Stimulated activated effector memory CD8-positive, alpha-beta T cell treated with anti-CD3 and anti-CD28 coated beads, Interleukin-12 subunit alpha, Interleukin-12 subunit beta, amount 100 ng/mL, for 72 hours (primary cell): ENCODE data around the gene VWF.
A peak's percentile ranks its signal among the peaks of the same experiment; 100 is the strongest.

Source experiments
- ATAC-seq: fragments of 150-1000 bp; cut with Tn5 transposase; 2 replicates; pipeline ENCODE4 v1.10.0; 2021
- DNase-seq, 2 donors: peaks; one replicate each; pipeline ENCODE4 v3.0.0; 2021 to 2022; ENCODE audit warnings: low spot score in 2 of 2
- H3K27ac Mint-ChIP-seq: one replicate; pipeline ENCODE4 v1.8.0; 2022; ENCODE audit warnings: mild to moderate bottlenecking, mixed read lengths
- H3K36me3 Mint-ChIP-seq: one replicate; pipeline ENCODE4 v1.8.0; 2022; ENCODE audit warnings: mild to moderate bottlenecking, mixed read lengths
- H3K4me1 Mint-ChIP-seq: one replicate; pipeline ENCODE4 v1.8.0; 2022; ENCODE audit warnings: mixed read lengths
- H3K4me3 Mint-ChIP-seq: one replicate; pipeline ENCODE4 v1.8.0; 2022; ENCODE audit warnings: mild to moderate bottlenecking, mixed read lengths
- H3K9me3 Mint-ChIP-seq: one replicate; pipeline ENCODE4 v1.8.0; 2022; ENCODE audit warnings: mixed read lengths

VWF gene

DNA sequence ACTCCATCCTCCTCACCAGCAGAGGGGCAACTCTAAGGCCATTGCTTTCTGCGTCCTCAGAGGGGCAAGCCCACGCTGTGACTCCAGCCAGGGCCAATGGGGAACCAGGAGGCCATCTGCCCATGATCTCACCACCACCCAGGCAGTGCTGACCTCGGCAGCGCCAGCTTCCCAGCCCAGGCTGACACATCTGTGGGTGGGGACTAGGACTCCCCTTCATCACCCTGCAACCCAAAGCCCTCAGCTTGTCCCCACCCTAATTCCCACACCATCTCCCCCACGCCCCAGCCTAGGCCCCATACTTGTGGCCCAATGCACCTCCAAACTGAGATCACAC, 58.6 kb downstream of the VWF start:
- Mint-ChIP-seq H3K4me1 (peaks cover 22% of the 10 kb centered on the region), H3K36me3 (no peaks in the 10 kb centered on the region), H3K9me3 (no peaks in the 10 kb centered on the region), H3K27ac (no peak overlapping the region), H3K4me3 (no peak overlapping the region)
- DNase-seq (no peak), ATAC-seq (no peak)

DNA sequence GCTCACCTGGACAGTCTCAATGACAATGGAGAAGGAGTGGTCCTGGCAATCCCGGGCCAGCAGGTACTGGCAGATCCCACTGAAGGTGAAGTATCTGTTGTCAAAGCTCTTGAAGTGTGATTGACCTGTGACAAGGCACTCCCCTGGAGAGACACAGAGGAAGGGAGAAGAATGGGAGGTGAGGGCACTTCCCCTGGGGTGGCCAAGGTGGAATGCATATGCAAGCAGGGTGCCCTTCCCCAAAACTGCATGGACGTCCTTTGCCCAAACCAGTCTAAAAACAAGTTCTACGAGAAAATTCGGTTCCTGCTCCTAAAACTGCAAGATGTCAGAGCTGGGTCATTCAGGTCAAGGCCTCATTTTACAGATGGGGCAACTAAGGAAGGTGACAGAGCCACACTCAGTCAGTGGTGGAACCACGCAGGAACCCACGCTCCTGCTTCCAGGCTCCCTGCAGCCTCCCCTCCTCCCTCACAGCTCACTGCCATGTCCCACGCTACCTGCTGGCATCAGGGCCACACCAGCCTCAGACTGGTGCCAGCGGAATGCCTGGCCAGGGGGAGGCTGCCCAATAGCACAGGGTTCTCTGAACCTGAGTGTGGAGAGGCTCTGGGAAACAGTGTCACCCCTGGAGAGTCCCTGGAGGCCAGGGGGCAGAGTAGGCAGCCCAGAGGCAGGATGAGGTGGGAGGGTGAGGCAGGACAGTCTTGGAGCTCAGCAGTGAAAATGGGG, 59.2 kb downstream of the VWF start:
- H3K4me3 Mint-ChIP-seq = no peak overlapping the region

DNA sequence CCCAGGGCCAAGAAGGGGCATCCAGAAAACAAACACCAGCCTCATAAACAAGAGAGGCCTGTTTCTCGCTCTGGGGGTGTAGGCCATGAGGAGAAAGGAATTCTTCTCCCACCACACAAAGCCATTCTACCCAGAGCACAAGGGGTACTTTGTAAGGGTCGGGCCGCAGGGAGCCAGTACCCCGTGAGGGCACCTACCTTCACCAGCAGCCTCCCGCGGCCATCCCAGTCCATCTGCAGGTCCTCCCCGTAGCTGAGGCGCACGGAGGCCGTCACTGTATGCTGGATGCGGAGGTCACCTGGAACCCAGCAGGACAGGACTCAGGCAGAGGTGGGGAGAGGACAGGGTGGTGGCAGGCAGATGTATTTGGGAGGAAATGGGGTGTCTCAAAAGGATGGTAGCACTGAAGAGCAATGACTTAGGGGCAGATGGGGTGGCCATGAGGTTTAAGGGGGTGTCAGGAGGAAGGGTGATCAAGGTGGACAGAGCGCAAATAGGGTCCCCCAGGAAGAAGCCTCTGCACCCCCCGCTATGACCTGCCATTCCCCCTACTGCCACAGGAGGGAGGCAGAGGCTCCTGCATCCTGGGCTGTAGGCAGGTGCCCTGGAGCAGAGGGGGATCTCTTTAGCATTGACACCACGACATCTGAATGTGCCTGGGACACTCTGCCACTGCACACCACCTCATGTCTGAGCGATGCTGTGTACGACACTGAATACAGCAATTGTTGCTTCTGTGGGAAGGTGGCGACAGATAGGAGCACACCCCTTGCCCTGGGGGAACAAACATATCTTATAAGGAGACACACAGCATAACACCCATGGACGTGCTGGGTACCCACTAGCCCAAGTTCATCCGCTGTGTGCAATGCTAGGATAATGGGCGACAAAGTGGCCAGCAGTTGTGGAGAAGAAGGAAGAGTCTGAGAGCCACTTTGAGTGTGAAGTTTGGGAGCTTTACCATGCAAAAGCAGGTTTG, 61.4 kb downstream of the VWF start:
- ATAC-seq = peak; percentile 71
- peak; percentile 52 to 73 for DNase-seq
- peaks cover 6% of the 10 kb centered on the region for H3K4me1 Mint-ChIP-seq
- no peak overlapping the region for H3K27ac Mint-ChIP-seq
- H3K9me3 Mint-ChIP-seq = no peaks in the 10 kb centered on the region
- H3K36me3 Mint-ChIP-seq = no peaks in the 10 kb centered on the region
- H3K4me3 Mint-ChIP-seq = no peak overlapping the region

More for the DNA sequence above, 59.2 kb downstream of the VWF start:
- no peaks in the 10 kb centered on the region for H3K36me3 Mint-ChIP-seq
- peaks cover 19% of the 10 kb centered on the region for H3K4me1 Mint-ChIP-seq
- no peaks in the 10 kb centered on the region for H3K9me3 Mint-ChIP-seq
- no peak for ATAC-seq
- DNase-seq = no peak
- H3K27ac Mint-ChIP-seq = no peak overlapping the region

DNA sequence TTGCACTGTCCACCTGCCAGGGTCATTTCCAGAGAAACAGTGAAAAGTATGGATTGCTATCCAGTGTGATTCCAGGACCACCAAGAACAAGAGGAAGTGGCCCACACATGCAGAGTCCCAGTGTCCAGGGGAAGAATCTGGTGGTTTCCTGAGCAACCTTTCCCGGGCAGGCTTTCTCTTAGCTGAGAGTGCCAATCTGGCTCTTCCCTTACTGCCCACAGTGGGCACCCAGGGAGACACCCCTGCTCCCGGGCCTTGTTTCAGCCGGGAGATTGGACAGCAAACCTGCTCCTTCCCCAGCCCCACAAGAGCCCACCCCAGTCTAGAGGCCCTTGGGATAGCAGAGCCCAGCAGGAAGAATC, 62.1 kb downstream of the VWF start:
- Mint-ChIP-seq H3K4me1 (peaks cover 6% of the 10 kb centered on the region), H3K4me3 (no peak overlapping the region), H3K27ac (no peak overlapping the region), H3K9me3 (no peaks in the 10 kb centered on the region), H3K36me3 (no peaks in the 10 kb centered on the region)
- ATAC-seq = no peak
- no peak for DNase-seq

DNA sequence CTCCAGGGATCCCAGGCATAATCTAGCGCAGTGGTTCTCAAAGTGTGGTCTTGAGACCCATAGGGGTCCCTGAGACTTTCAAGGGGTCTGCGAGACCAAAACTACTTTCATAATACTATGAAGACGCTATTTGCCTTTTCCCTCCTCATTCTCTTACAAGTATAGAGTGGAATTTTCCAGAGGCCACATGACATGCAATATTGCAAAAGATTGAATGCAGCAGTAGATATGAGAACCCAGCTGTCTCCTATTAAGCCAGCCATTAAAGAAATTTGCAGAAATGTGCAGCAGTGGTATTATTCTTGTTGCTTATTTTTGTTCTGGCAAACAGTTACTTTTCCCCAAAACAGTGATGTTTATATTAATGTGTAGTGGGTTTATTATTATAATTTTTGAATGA, 62.8 kb downstream of the VWF start:
- no peaks in the 10 kb centered on the region for H3K36me3 Mint-ChIP-seq
- H3K9me3 Mint-ChIP-seq = no peaks in the 10 kb centered on the region
- peaks cover 6% of the 10 kb centered on the region for H3K4me1 Mint-ChIP-seq
- H3K27ac Mint-ChIP-seq = no peak overlapping the region
- DNase-seq (no peak), ATAC-seq (no peak)
- no peak overlapping the region for H3K4me3 Mint-ChIP-seq

DNA sequence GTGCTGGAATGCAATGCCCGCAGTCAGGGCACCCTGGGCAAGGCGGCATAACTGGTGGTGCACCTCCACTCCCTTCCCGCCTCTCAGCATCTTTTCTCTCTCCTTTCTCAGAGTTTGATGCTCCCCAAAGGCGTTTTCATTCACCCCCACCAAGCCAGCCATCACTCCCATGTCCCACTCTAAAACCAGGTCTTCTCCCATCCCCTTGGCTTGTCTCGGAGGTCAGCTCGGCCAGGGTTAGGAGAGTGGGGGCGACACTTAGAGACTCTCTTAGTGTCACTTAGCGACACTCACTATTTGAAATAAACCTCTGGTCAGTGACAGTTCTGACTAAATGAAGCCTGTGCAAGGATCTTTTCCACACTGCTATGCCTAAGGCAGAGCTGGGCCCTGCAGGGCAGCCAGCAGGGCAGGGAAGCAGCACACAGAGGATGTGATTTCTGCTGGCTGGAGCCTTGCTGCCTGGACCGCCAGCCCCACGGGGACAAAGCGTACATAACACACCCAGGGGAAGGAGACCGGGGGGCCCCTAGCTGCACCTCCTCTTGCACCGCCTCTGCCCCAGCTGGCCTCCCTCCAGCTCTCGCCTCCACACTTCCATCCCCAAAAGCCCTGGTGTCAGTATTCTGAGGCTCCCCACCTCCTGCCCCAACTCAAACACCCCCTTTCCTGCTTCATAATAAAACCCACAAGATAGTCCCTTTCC, 64.5 kb downstream of the VWF start:
- Mint-ChIP-seq H3K4me1 (no peaks in the 10 kb centered on the region), H3K27ac (no peak overlapping the region), H3K4me3 (no peak overlapping the region), H3K36me3 (no peaks in the 10 kb centered on the region), H3K9me3 (no peaks in the 10 kb centered on the region)
- ATAC-seq = no peak
- no peak for DNase-seq

DNA sequence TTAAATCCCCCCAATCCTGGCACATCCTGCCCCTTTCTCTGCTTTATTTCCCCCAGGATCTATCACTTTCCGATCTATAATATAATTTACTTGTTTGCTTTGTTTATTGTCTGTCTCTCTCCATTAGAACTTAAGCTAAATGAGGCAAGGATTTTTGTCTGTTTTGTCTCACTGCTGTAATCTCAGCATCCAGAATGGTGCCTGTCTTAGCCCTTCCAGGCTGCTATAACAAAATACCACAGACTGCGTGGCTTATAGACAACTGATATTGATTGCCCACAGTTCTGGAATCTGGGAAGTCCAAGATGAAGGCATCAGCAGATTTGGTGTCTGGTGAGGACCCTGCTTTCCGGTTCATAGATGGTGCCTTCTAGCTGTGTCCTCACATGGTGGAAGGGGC, 65.2 kb downstream of the VWF start:
- no peaks in the 10 kb centered on the region for H3K9me3 Mint-ChIP-seq
- H3K27ac Mint-ChIP-seq = no peak overlapping the region
- no peaks in the 10 kb centered on the region for H3K4me1 Mint-ChIP-seq
- H3K4me3 Mint-ChIP-seq = no peak overlapping the region
- no peaks in the 10 kb centered on the region for H3K36me3 Mint-ChIP-seq
- ATAC-seq = no peak
- DNase-seq = no peak

DNA sequence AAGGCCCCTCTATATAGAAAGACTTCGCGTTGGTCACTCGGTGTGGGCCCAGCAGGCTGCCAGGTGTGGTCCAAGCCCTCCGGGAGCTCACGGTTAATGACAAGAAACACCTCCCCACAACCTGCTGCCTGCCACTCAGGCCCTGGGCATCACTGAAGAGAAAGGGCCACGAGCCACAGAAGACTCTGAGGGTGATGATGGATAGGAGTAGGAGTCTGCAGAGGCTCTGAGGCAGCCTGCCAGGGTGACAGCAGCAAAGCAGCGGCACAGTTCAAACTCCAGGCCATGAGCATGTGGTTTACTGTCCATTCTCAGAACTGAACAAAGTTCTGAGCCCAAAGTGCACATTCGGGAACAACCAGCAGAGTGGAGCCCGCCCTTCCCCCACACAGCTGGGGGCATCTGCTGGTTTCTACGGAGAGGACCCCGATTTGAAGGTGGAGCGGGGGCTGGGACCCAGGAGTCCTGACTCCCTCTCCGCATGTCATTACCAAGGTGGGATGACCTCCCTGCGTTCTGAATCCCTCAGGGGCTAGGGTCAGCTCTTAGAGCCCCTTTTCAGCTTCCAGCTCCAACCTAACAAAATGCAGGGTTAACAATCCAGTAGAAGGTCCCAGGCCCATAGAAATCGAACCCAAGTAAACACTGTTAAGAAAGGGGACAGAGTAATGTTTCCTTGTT, 65.8 kb downstream of the VWF start:
- ATAC-seq (no peak), DNase-seq (no peak)
- Mint-ChIP-seq H3K36me3 (no peaks in the 10 kb centered on the region), H3K9me3 (no peaks in the 10 kb centered on the region), H3K27ac (no peak overlapping the region), H3K4me1 (no peaks in the 10 kb centered on the region), H3K4me3 (no peak overlapping the region)

DNA sequence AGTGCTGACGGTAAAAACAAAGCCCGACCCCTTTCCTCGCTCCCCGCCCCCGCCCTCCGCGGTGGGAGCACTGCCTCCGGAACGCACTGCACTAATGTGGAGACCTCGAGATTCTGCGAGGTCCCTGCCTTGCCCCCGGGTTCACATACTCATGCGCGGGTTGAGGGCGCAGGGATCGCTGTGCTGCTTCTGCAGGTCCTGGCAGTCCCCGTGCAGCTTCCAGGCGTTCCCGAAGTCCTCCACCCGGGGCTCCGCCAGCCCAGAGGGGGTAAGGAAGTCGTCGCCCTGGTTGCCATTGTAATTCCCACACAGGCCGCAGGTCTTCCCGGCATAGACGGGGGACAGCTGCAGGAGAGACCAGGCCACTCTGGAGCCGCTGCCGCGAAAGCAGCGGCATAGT, 66.8 kb downstream of the VWF start:
- DNase-seq (no peak), ATAC-seq (no peak)
- Mint-ChIP-seq H3K4me3 (no peak overlapping the region), H3K9me3 (no peaks in the 10 kb centered on the region), H3K27ac (no peak overlapping the region), H3K36me3 (no peaks in the 10 kb centered on the region), H3K4me1 (no peaks in the 10 kb centered on the region)

DNA sequence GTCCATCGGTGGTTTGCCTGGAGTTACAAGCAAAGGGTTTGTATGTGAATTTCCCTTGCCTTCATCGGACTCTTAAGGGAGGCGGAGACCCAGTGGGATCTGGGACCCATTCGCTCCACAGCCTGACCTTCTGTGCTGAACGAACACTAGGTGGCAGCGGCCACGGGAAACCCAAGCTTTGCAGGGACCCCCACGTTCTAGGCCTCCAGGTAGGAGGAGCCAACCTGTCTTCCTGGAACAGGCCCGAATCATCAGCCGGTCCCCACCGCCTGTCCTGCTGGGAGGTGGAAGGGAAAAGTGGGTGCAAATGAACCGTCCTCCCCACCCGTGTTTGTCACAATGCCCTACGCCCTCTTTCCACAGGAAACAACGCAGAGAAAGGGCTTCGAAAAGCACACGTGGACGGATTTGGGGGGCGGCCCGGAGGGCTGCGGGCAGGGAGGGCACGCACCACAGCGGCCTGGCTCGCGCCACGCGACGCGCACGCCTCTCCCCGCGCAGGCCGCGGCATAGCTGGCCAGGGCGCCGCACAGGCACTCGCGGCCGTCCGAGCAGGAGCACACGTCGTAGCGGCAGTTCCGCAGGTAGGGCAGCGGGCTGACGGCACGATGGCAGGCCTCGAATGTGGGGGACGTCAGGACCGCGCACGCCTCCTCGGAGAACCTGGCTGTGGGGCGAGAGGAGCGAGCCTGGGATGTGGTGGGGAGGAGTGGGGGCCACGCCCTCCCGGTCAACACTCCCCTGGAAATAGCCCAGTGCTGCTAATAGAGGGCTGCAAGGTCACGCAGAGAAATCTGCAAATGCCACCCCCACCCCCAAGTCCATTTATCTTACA, 67.8 kb downstream of the VWF start:
- no peak overlapping the region for H3K4me3 Mint-ChIP-seq
- H3K27ac Mint-ChIP-seq = no peak overlapping the region
- ATAC-seq = no peak
- DNase-seq = no peak
- no peaks in the 10 kb centered on the region for H3K4me1 Mint-ChIP-seq
- no peaks in the 10 kb centered on the region for H3K36me3 Mint-ChIP-seq
- no peaks in the 10 kb centered on the region for H3K9me3 Mint-ChIP-seq

DNA sequence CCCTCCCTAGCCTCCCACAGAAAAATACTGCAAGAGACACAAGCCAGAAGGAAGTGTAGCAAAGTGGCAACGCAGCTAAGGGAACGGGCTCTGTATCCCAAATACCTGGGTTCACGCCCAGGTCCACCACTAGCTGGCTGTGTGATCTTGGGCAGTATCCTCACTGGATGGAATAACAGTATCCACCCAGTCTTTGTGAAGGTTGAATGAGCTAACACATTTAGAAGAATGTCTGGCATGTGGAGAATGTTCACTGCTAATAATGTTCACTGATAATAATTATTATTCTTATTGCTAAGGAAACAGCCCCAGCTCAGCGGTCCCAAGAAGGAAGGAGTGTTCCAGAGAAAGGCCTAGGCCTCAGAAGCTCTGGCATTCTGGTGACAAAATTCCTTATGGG, 70.9 kb downstream of the VWF start:
- Mint-ChIP-seq H3K9me3 (no peaks in the 10 kb centered on the region), H3K4me1 (no peaks in the 10 kb centered on the region), H3K27ac (no peak overlapping the region), H3K36me3 (no peaks in the 10 kb centered on the region), H3K4me3 (no peak overlapping the region)
- ATAC-seq (no peak), DNase-seq (no peak)

DNA sequence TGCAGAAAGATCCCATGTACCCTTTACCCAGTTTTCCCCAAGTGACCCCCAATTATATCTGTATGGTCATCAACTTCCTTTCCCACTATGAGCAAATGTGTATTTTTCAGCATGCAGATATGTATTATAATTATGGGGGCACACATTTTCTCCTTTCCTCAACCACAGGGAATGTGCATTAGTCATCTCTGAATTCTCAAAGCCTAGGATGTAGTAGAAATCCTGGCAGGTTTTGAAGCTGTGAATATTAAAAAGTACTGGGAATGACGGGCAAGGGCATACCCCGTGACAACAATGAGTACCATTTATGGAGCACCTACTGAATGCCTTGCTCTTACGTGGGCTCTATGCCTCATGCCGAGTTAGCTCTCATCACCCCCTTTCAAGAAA, 71.5 kb downstream of the VWF start:
- no peak overlapping the region for H3K4me3 Mint-ChIP-seq

DNA sequence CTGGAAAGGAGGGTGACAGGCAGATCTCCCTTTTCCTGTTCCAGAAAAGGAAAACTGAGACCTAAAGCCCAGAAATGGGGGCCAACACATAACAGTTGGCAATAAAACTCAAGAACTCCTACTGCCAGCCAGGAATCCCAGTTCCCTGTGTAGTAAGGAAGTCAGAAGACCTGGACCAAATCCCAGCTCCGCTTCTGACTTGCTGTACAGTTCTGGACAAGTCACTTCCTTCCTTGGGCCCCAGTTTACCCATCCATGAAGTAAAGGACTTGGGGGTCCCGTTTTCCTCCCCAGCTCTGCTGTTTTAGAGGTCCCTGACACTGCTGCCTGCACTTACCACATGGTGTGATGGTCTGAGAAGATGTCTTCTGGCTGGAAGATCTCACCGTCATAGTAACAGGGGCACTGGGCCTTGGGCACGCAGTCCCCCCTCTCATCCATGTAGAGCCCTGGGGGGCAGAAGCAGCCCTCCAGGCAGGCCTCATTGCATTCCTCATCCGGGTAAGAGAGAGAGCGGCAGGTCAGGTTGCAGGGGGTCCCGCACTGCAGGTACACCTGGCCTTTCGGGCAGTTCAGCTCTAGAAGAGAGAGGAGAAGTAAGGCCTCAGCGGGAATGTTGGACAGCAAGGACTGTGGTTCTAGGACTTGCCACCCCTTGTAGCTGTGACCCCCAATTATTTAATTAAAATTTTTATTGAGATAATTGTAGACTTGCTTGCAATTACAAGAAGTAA, 72.1 kb downstream of the VWF start:
- Mint-ChIP-seq H3K9me3 (no peaks in the 10 kb centered on the region), H3K4me3 (no peak overlapping the region), H3K36me3 (no peaks in the 10 kb centered on the region), H3K27ac (no peak overlapping the region), H3K4me1 (peaks cover under 1% of the 10 kb centered on the region)
- ATAC-seq (no peak), DNase-seq (no peak)

More for the DNA sequence above, 71.5 kb downstream of the VWF start:
- no peaks in the 10 kb centered on the region for H3K9me3 Mint-ChIP-seq
- H3K27ac Mint-ChIP-seq = no peak overlapping the region
- DNase-seq (no peak), ATAC-seq (no peak)
- no peaks in the 10 kb centered on the region for H3K36me3 Mint-ChIP-seq
- no peaks in the 10 kb centered on the region for H3K4me1 Mint-ChIP-seq

DNA sequence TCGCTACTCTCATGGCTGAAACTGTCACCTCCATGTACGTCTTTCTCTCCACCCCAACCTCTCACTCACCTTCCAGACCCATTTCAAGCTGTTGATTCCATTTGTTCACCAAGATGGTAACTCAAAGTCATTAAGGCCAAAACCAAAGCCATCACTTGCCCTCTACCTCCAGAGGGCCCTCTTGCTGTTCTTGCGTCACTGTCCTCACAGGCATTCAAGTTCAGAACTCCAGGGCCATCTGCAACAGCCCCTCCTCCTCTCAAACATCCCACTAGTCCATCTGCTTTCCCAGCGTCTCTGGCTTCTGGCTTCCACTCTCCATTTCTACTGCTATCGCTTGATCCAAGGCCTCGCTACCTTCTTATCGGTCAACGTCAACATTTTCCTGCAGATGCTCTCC, 74.5 kb downstream of the VWF start:
- Mint-ChIP-seq H3K27ac (no peak overlapping the region), H3K4me1 (peaks cover 7% of the 10 kb centered on the region)
- no peak for ATAC-seq

More for the DNA sequence above, 74.5 kb downstream of the VWF start:
- Mint-ChIP-seq H3K36me3 (no peaks in the 10 kb centered on the region), H3K4me3 (no peak overlapping the region), H3K9me3 (no peaks in the 10 kb centered on the region)
- no peak for DNase-seq
